Thoracic aorta (tissue), 2 donors: ENCODE measurements around the gene APOF. TPM values are rescaled to one million over a fixed set of nuclear protein-coding genes. Genes with fewer than 3 reads are reported as not detected.
"Not testable (repeated sequence)": the region's sequence is repeated elsewhere in the genome, so short reads cannot be mapped to it uniquely, and the experiment has no call there.

Experiments
- ATAC-seq: fragments of 150-250 bp; one replicate; pipeline ENCODE4 v1.8.0; 2017; ENCODE audit warnings: low read depth; ENCODE audit not compliant: insufficient number of reproducible peaks, low FRiP score
- DNase-seq: peaks from one replicate; pipeline ENCODE4 v3.0.0-alpha.2; 2020; ENCODE audit warnings: low spot score
- H3K27ac ChIP-seq, 2 donors: fragments of 200-600 bp; sonication (generic); 1 replicate in 1 of 2; 2 replicates in 1 of 2; pipeline ENCODE4 v1.5.1; 2016; ENCODE audit warnings: mild to moderate bottlenecking in 2 of 2, moderate library complexity in 2 of 2
- H3K27me3 ChIP-seq: fragments of 200-600 bp; sonication (generic); replicated peaks from 2 replicates; pipeline ENCODE4 v1.6.0; 2016; ENCODE audit warnings: mild to moderate bottlenecking; ENCODE audit not compliant: insufficient read depth
- H3K36me3 ChIP-seq: fragments of 200-600 bp; sonication (generic); one replicate; pipeline ENCODE4 v1.5.1; 2016
- H3K4me1 ChIP-seq, 2 donors: fragments of 200-600 bp; sonication (generic); 1 replicate in 1 of 2; 2 replicates in 1 of 2; pipeline versions ENCODE4 v1.5.1 to v1.6.0; 2016; ENCODE audit warnings: low read depth in 2 of 2, mild to moderate bottlenecking in 1 of 2; ENCODE audit not compliant: control insufficient read depth in 1 of 2
- H3K4me3 ChIP-seq: fragments of 200-600 bp; sonication (generic); 2 replicates; pipeline ENCODE4 v1.5.1; 2016; ENCODE audit warnings: mild to moderate bottlenecking
- H3K9me3 ChIP-seq: fragments of 200-600 bp; sonication (generic); 2 replicates; pipeline ENCODE4 v1.5.1; 2016
- CTCF ChIP-seq: fragments of 200-600 bp; sonication (generic); IDR thresholded peaks from one replicate; pipeline ENCODE4 v1.5.1; 2019; ENCODE audit warnings: antibody characterized with exemption
- total RNA-seq, 2 donors: library from RNA; depleted of rRNA; stranded (reverse); fragments of >200 nt; gene quantifications; one replicate each; pipeline versions ENCODE4 v1.1.0 to v1.2.3, GENCODE V29; 2016

The APOF gene
- total RNA-seq, 2 donors from 2014 or later = not detected

- no peak for ATAC-seq
Measured at GRCh38 chr12:56346675-56347074, 16.0 kb downstream of the APOF start.

GRCh38 chr12:56342290-56342689 is 20.4 kb downstream of the APOF start:
- not testable (repeated sequence) for ATAC-seq, H3K27me3 ChIP-seq, H3K9me3 ChIP-seq, H3K27ac ChIP-seq, DNase-seq, H3K4me1 ChIP-seq, H3K4me3 ChIP-seq
- peaks cover 32% of the 10 kb centered on the region for H3K36me3 ChIP-seq

More at GRCh38 chr12:56346675-56347074, 16.0 kb downstream of the APOF start:
- no peak for TF ChIP-seq CTCF
- Histone ChIP-seq H3K27me3 (no peaks in the 10 kb centered on the region), H3K27ac (no peak overlapping the region), H3K9me3 (no peaks in the 10 kb centered on the region), H3K4me3 (no peak overlapping the region), H3K4me1 (no peaks in the 10 kb centered on the region), H3K36me3 (peaks cover 72% of the 10 kb centered on the region)
- no peak for DNase-seq

GRCh38 chr12:56341616-56342015 is 21.0 kb downstream of the APOF start:
- TF ChIP-seq CTCF = no peak
- ATAC-seq (no peak), DNase-seq (no peak)
- Histone ChIP-seq H3K27me3 (no peaks in the 10 kb centered on the region), H3K4me3 (no peak overlapping the region), H3K36me3 (peaks cover 27% of the 10 kb centered on the region), H3K9me3 (no peaks in the 10 kb centered on the region), H3K4me1 (no peaks in the 10 kb centered on the region), H3K27ac (no peak overlapping the region)

GRCh38 chr12:56339158-56339422 is 23.6 kb downstream of the APOF start:
- Histone ChIP-seq H3K4me1 (no peaks in the 10 kb centered on the region), H3K27me3 (no peaks in the 10 kb centered on the region), H3K36me3 (peaks cover 13% of the 10 kb centered on the region), H3K4me3 (no peak overlapping the region), H3K27ac (no peak overlapping the region), H3K9me3 (no peaks in the 10 kb centered on the region)
- ATAC-seq (no peak), DNase-seq (no peak)
- no peak for TF ChIP-seq CTCF

- H3K36me3 ChIP-seq = peaks cover 9% of the 10 kb centered on the region
- no peaks in the 10 kb centered on the region for H3K4me1 ChIP-seq
- ATAC-seq (no peak), DNase-seq (no peak)
- H3K27ac ChIP-seq = no peak within 1 kb of the TSS
- no peaks in the 10 kb centered on the region for H3K9me3 ChIP-seq
- TF ChIP-seq CTCF = no peak
- H3K27me3 ChIP-seq = no peaks in the 10 kb centered on the region
- no peak within 1 kb of the TSS for H3K4me3 ChIP-seq
Measured at GRCh38 chr12:56338308-56339157, 24.1 kb downstream of the APOF start, which contains the start of gene IL23A. IL23A (plus strand) TSS chr12:56338884; CDS start chr12:56339045, 161 bp downstream.
